GM23338 (cell line): Measurements from ENCODE around the gene KRTAP5-4.

Source experiments
- CTCF ChIP-seq, 2 experiments: fragments of 200-600 bp in 1 of 2; sonication (generic) in 1 of 2; conservative IDR thresholded peaks; 2 replicates each; pipeline versions ENCODE4 v1.5.1 to v1.6.1; 2016 to 2017; ENCODE audit warnings: antibody characterized with exemption in 2 of 2, low read depth in 2 of 2, mild to moderate bottlenecking in 2 of 2, moderate library complexity in 1 of 2
- EZH2 ChIP-seq: fragments of 200-600 bp; sonication (generic); IDR thresholded peaks from one replicate; pipeline ENCODE4 v1.8.0; 2017; ENCODE audit warnings: antibody characterized with exemption, mild to moderate bottlenecking, low read depth; ENCODE audit not compliant: unreplicated experiment
- EZH2phosphoT487 ChIP-seq: fragments of 200-600 bp; sonication (generic); IDR thresholded peaks from one replicate; pipeline ENCODE4 v1.8.1; 2018; ENCODE audit warnings: antibody characterized with exemption; ENCODE audit not compliant: unreplicated experiment

- no peak for TF ChIP-seq CTCF (conservative IDR thresholded peaks at IDR 0.05; ENCODE audit: low read depth in 2 of 2)
- TF ChIP-seq EZH2, result no peak
- TF ChIP-seq EZH2phosphoT487, result no peak
Measured at GRCh38 chr11:1603629-1604028, 18.3 kb downstream of the KRTAP5-4 start.
